GM12878 (cell line): ENCODE results near the gene PNPO. TPM values are rescaled to one million over a fixed set of nuclear protein-coding genes. Genes with fewer than 3 reads are reported as not detected.

Source experiments
- ATAC-seq: fragments of 200-7000 bp; cut with Tn5 transposase; 3 replicates; pipeline ENCODE4 v1.9.1; 2020; ENCODE audit warnings: mild to moderate bottlenecking, moderate library complexity
- BruUV-seq: library from RNA; stranded (reverse); fragments of 400-500 nt; replicated peaks from 2 replicates; lab custom pipeline; 2021; lab: Mats Ljungman, UMichigan
- CTCF ChIA-PET: fragments of 300-600 bp; sonication (Branson Sonifier 250); formaldehyde crosslinking; extraction: SDS; loops from one replicate; lab custom pipeline; 2021; ENCODE audit warnings: inconsistent platforms; lab: Yijun Ruan, JAX
- POLR2A ChIA-PET: fragments of 350-600 bp; formaldehyde crosslinking; extraction: SDS; loops from one replicate; lab custom pipeline; 2021; ENCODE audit warnings: inconsistent platforms; lab: Charles Lee
- RAD21 ChIA-PET: fragments of 300-600 bp; sonication (Branson Sonifier 250); formaldehyde crosslinking; loops from one replicate; lab custom pipeline; 2023; ENCODE audit warnings: antibody characterized with exemption; ENCODE audit not compliant: unreplicated experiment; lab: Charles Lee
- SMC1A ChIA-PET: fragments of 300-600 bp; sonication (Branson Sonifier 250); formaldehyde crosslinking; loops from one replicate; lab custom pipeline; 2023; ENCODE audit not compliant: unreplicated experiment, uncharacterized antibody; lab: Charles Lee
- DNase-seq: peaks from one replicate; pipeline ENCODE4 v3.0.0-alpha.2; 2011; ENCODE audit warnings: low read depth, low spot score
- FAIRE-seq: peaks from 3 replicates; lab custom pipeline; 2011; peaks lifted over from hg19 to GRCh38; lab: Jason Lieb, UNC
- H2AFZ ChIP-seq: 2 replicates; pipeline ENCODE4 v1.6.0; 2011; ENCODE audit warnings: low read depth, low read length, control low read depth; ENCODE audit not compliant: control insufficient read depth
- H3K27ac ChIP-seq: 2 replicates; pipeline ENCODE4 v1.5.1; 2011; ENCODE audit warnings: control low read depth; ENCODE audit not compliant: control insufficient read depth, insufficient read depth
- H3K27me3 ChIP-seq, 2 experiments: replicated peaks in 1 of 2; 2 replicates each; pipeline versions ENCODE4 v1.6.0 to v1.6.1; 2011; ENCODE audit warnings: low read length in 1 of 2; ENCODE audit not compliant: control insufficient read depth in 2 of 2, insufficient read depth in 2 of 2
- H3K36me3 ChIP-seq, 2 experiments: 2 replicates each; pipeline ENCODE4 v1.5.1; 2011; ENCODE audit warnings: low read length in 1 of 2; ENCODE audit not compliant: control insufficient read depth in 2 of 2, insufficient read depth in 2 of 2
- H3K4me1 ChIP-seq: 2 replicates; pipeline ENCODE4 v1.6.1; 2011; ENCODE audit warnings: mild to moderate bottlenecking, low read length, moderate library complexity, mixed read lengths; ENCODE audit not compliant: control insufficient read depth, insufficient read depth
- H3K4me2 ChIP-seq: 2 replicates; pipeline ENCODE4 v1.6.0; 2011; ENCODE audit warnings: control low read depth; ENCODE audit not compliant: control insufficient read depth, insufficient read depth
- H3K4me3 ChIP-seq: fragments of 200-600 bp; sonication (generic); 2 replicates; pipeline ENCODE4 v1.5.1; 2016
- H3K79me2 ChIP-seq: 2 replicates; pipeline ENCODE4 v1.6.0; 2011; ENCODE audit warnings: low read length; ENCODE audit not compliant: control insufficient read depth, insufficient read depth
- H3K9ac ChIP-seq: 2 replicates; pipeline ENCODE4 v1.8.0; 2011; ENCODE audit warnings: low read length, control low read depth, mixed read lengths; ENCODE audit not compliant: control insufficient read depth, insufficient read depth
- H3K9me3 ChIP-seq: replicated peaks from 3 replicates; pipeline ENCODE4 v1.5.1; 2011; ENCODE audit warnings: mild to moderate bottlenecking, low read length; ENCODE audit not compliant: control insufficient read depth, insufficient read depth
- H4K20me1 ChIP-seq: 2 replicates; pipeline ENCODE4 v1.6.0; 2011; ENCODE audit not compliant: control insufficient read depth, insufficient read depth
- ASH2L ChIP-seq: fragments of 300-600, 200-600 bp; sonication (generic); IDR thresholded peaks from 2 replicates; pipeline ENCODE4 v1.6.1; 2017; ENCODE audit warnings: low read depth, mild to moderate bottlenecking, borderline replicate concordance
- EGR1 ChIP-seq, 2 experiments: IDR thresholded peaks; 1 replicate in 1 of 2; 2 replicates in 1 of 2; pipeline ENCODE4 v1.6.1; 2011 to 2012; ENCODE audit warnings: low read depth in 2 of 2, low read length in 2 of 2, borderline replicate concordance in 1 of 2, mild to moderate bottlenecking in 1 of 2, moderate library complexity in 1 of 2
- KDM1A ChIP-seq: fragments of 200-600 bp; sonication (generic); IDR thresholded peaks from 2 replicates; pipeline ENCODE4 v1.6.1; 2016; ENCODE audit warnings: borderline replicate concordance
- MLLT1 ChIP-seq: fragments of 450-650 bp; IDR thresholded peaks from 2 replicates; pipeline ENCODE4 v1.6.1; 2016; ENCODE audit warnings: mild to moderate bottlenecking
- NBN ChIP-seq: fragments of 450-650 bp; IDR thresholded peaks from 2 replicates; pipeline ENCODE4 v1.6.1; 2016
- NFYA ChIP-seq: IDR thresholded peaks from 2 replicates; pipeline ENCODE4 v1.6.1; 2011; ENCODE audit warnings: low read depth, mild to moderate bottlenecking, low read length, improper control_type of control experiment, borderline replicate concordance
- NKRF ChIP-seq: fragments of 450-650 bp; conservative IDR thresholded peaks from 2 replicates; pipeline ENCODE4 v1.6.1; 2017; ENCODE audit warnings: mild to moderate bottlenecking, moderate library complexity
- RB1 ChIP-seq: fragments of 450-650 bp; formaldehyde crosslinking; IDR thresholded peaks from 2 replicates; pipeline ENCODE4 v1.6.1; 2017; ENCODE audit warnings: mild to moderate bottlenecking, borderline replicate concordance
- SREBF1 ChIP-seq: IDR thresholded peaks from 2 replicates; pipeline ENCODE4 v1.6.1; 2012; ENCODE audit warnings: mild to moderate bottlenecking, low read length
- ZNF24 ChIP-seq: fragments of 450-650 bp; IDR thresholded peaks from 2 replicates; pipeline ENCODE4 v1.6.1; 2017; ENCODE audit warnings: antibody characterized with exemption, mild to moderate bottlenecking
- ZZZ3 ChIP-seq: IDR thresholded peaks from 2 replicates; pipeline ENCODE4 v1.6.1; 2011; ENCODE audit warnings: low read depth; ENCODE audit not compliant: control insufficient read depth, insufficient read length
- WGBS: methylation state at CpG from one replicate; pipeline ENCODE4 v1.1.6; 2016; ENCODE audit warnings: low lambda C conversion rate; ENCODE audit not compliant: insufficient replicate concordance, insufficient coverage; ENCODE audit errors: missing lambda C conversion rate; 5-methylcytosine and 5-hydroxymethylcytosine counted together
- in situ Hi-C: fragments of 300-500 bp; cut with MboI; formaldehyde crosslinking; loops from 9 replicates; pipeline ENCODE4 v1.14.3; 2018; ENCODE audit warnings: mixed read lengths
- intact Hi-C: fragments of 100-400 bp; cut with micrococcal nuclease; formaldehyde crosslinking; loops from one replicate; pipeline ENCODE4 v1.14.2; 2022; ENCODE audit not compliant: unreplicated experiment
- polyA plus RNA-seq, 11 experiments: library from polyadenylated mRNA; depleted of rRNA in 4 of 11; unstranded in 6 of 11; stranded (reverse) in 5 of 11; fragments of >200 nt; fragmentation: Nextera tagmentation in 4 of 11; fragmentation: Illumina TruSeq in 1 of 11; extraction: Ambion mirVana in 4 of 11; extraction: Trizol in 1 of 11; gene quantifications; 1 replicate in 1 of 11; 2 replicates in 10 of 11; pipeline versions ENCODE4 v1.2.1 to v1.2.3, GENCODE V29; 2011 to 2016; ENCODE audit warnings: inconsistent platforms in 2 of 11, missing spikeins in 2 of 11, low read depth in 1 of 11
- total RNA-seq, 4 experiments: library from RNA; depleted of rRNA in 3 of 4; stranded (reverse); fragments of >200 nt in 3 of 4; fragmentation: Illumina TruSeq in 1 of 4; extraction: Trizol in 1 of 4; gene quantifications; 2 replicates each; pipeline versions ENCODE4 v1.2.1 to v1.2.3, GENCODE V29; 2013 to 2021

PNPO gene
- total and polyA plus RNA-seq, 10 of the 15 experiments (the other 5 are each of a cell fraction or from before 2014, with no cell fraction given) = 13.9 to 52.6 (median 37.3) TPM

DNA sequence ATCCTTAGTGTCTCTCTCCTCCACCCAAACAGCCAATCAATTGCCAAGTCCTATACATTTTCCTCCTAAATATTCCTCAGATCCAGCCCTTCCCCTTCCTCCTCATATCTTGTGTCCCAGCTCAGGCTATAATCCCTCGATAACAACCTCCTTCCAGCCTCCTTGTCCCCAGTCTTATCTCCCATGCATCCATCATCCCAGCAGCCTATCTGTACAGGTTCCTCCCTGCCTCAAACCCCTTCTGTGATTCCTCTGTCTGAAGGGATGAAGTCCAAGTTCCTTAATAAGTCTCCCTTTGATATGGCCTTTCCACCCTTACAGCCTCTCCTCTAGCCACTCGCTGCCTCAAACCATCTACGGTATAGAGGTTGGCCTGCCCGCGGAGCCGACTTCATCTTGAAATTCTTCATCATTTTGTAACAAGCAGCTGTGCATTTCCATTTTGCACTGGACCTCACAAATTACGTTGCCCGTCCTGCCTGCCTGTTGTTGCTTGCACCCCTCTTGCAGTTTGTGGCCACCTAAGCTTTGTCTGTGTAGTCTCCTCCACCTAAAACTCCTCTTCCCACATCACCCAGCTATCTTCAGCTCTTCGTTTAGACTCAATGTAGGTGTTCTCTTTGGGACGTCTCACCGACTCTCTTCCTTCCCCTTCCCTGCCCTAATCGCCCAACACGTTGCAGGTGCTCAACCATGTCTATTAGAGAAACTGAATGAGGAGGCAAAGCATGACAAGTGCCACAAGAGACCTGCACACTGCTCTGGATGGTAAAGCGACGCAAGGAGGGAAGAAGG lies 28.8 kb downstream of the PNPO start:
- ChIA-PET POLR2A (interaction anchor here (0.6 to 5.2 kb wide), 26 partner anchors 8 to 359 kb away, joined by 3 to 55 read pairs (median 5); partner anchors contain the start of genes KPNB1, NFE2L1, OSBPL7 and PNPO), RAD21 (interaction anchor here (0.7 to 7.9 kb wide), 26 partner anchors 8 to 922 kb away, joined by 3 to 123 read pairs (median 6); partner anchors contain the start of genes KPNB1, NFE2L1, PNPO and PRR15L), SMC1A (interaction anchor here (0.6 to 17.2 kb wide), 19 partner anchors 9 to 129 kb away, joined by 3 to 332 read pairs (median 5); partner anchors contain the start of genes PRR15L, SCRN2 and SP2), CTCF (interaction anchor here (0.6 to 14.3 kb wide), 37 partner anchors 9 to 617 kb away, joined by 3 to 463 read pairs (median 4); partner anchors contain the start of genes KPNB1, NFE2L1, OSBPL7 and PNPO)
- peak overlapping the region; percentile 100 for H3K4me2 ChIP-seq
- no peaks in the 10 kb centered on the region for H4K20me1 ChIP-seq
- peak overlapping the region; percentile 40; the same call in 1 of the 2 replicates for H3K9ac ChIP-seq
- H3K79me2 ChIP-seq = peaks cover 20% of the 10 kb centered on the region
- no TSS peak for BruUV-seq
- peak overlapping the region; percentile 64 for H3K4me3 ChIP-seq
- no peak overlapping the region for H3K27ac ChIP-seq
- in situ Hi-C loops (no loop called here), intact Hi-C loops (loop anchor here (1.0 to 2.0 kb wide), 3 partner anchors 21 to 129 kb away; partner anchors contain the start of genes NFE2L1 and SCRN2)
- DNase-seq = no peak
- peak overlapping the region; percentile 100 for H2AFZ ChIP-seq
- H3K9me3 ChIP-seq = no peaks in the 10 kb centered on the region
- ATAC-seq = no peak
- FAIRE-seq = no peak
- H3K27me3 ChIP-seq = no peaks in the 10 kb centered on the region
- TF ChIP-seq EGR1 (IDR thresholded peaks at IDR 0.05; ENCODE audit: borderline replicate concordance in 1 of 2, low read depth in 2 of 2, low read length in 2 of 2) = no peak
- TF ChIP-seq MLLT1 = peak; percentile 69
- TF ChIP-seq NBN = no peak
- TF ChIP-seq SREBF1 = no peak
- no peak for TF ChIP-seq RB1
- TF ChIP-seq ASH2L = no peak
- no peak for TF ChIP-seq NFYA
- TF ChIP-seq NKRF = 0 out of 2 replicates have a peak, but pooled peaks have one; percentile 32
- no peak for TF ChIP-seq ZZZ3
- no peak for TF ChIP-seq KDM1A
- 0 out of 2 replicates have a peak, but pooled peaks have one; percentile 25 for TF ChIP-seq ZNF24
- H3K36me3 ChIP-seq = peaks cover 3 to 12% of the 10 kb centered on the region in 2 experiments
- 44% methylated on average over 15 of the region's 15 CpGs for whole genome bisulfite sequencing
- H3K4me1 ChIP-seq = peaks cover 15% of the 10 kb centered on the region
